Mesodermal cell (in vitro differentiated cells): Measurements from ENCODE around the gene USP22.

Experiments used
- H3K27ac ChIP-seq: 2 replicates; pipeline ENCODE4 v1.7.0; 2013; ENCODE audit warnings: mild to moderate bottlenecking, low read depth, low read length, moderate library complexity; ENCODE audit not compliant: severe bottlenecking
- H3K36me3 ChIP-seq: 2 replicates; pipeline ENCODE4 v1.7.1; 2013; ENCODE audit warnings: mild to moderate bottlenecking, low read length, moderate library complexity; ENCODE audit not compliant: control insufficient read depth, insufficient read depth
- H3K4me1 ChIP-seq: one replicate; pipeline ENCODE4 v1.7.1; 2013; ENCODE audit warnings: mild to moderate bottlenecking, low read length; ENCODE audit not compliant: insufficient read depth, control insufficient read depth, poor library complexity, severe bottlenecking
- H3K4me3 ChIP-seq: 2 replicates; pipeline ENCODE4 v1.7.0; 2013; ENCODE audit warnings: low read length, control low read depth, mild to moderate bottlenecking; ENCODE audit not compliant: insufficient read depth, poor library complexity, severe bottlenecking; ENCODE audit errors: extremely low read depth
- H3K9me3 ChIP-seq: 2 replicates; pipeline ENCODE4 v1.7.1; 2013; ENCODE audit warnings: mild to moderate bottlenecking, low read length, moderate library complexity; ENCODE audit not compliant: control insufficient read depth
- WGBS, 2 experiments: methylation state at CpG; one replicate each; pipeline ENCODE4 v1.1.5; 2013; ENCODE audit warnings: missing lambda C conversion rate in 2 of 2; ENCODE audit not compliant: insufficient coverage in 2 of 2; 5-methylcytosine and 5-hydroxymethylcytosine counted together

The USP22 gene

GRCh38 chr17:20968913-20969616, 73.7 kb downstream of the USP22 start:
- no peaks in the 10 kb centered on the region for H3K36me3 ChIP-seq
- no peaks in the 10 kb centered on the region for H3K9me3 ChIP-seq
- H3K4me1 ChIP-seq: no peaks in the 10 kb centered on the region
- no peak overlapping the region for H3K4me3 ChIP-seq
- 89 to 95% methylated on average over 5 to 7 of the region's 8 CpGs for WGBS, 2 experiments
- H3K27ac ChIP-seq: no peak overlapping the region

DNA sequence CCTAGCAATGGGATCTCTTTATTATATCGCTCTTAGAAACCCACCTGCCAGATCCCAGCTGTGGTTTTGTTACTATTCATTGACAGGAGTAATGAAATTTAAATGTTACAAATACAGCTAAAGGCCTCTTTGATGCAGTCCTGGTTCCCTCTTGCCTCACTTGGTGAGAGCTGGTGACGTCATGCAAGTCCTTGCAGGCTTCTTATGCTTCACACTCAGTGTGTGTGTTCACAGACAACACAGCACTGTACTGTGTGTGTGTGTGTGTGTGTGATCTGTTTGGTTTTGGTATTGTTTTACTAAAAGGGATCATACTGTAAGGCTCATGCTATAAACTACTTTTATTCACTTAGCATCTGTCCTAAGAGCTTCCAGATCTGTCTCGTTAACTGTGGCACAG, 75.0 kb downstream of the USP22 start:
- no peaks in the 10 kb centered on the region for H3K4me1 ChIP-seq
- no peak overlapping the region for H3K4me3 ChIP-seq
- H3K27ac ChIP-seq: no peak overlapping the region
- H3K9me3 ChIP-seq: no peaks in the 10 kb centered on the region
- H3K36me3 ChIP-seq: no peaks in the 10 kb centered on the region
- WGBS, 2 experiments: 80 to 92% methylated on average over 1 to 3 of the region's 3 CpGs

GRCh38 chr17:20966870-20967269, 75.9 kb downstream of the USP22 start:
- Histone ChIP-seq H3K4me3 (no peak overlapping the region), H3K36me3 (no peaks in the 10 kb centered on the region), H3K27ac (no peak overlapping the region), H3K4me1 (no peaks in the 10 kb centered on the region), H3K9me3 (no peaks in the 10 kb centered on the region)
- WGBS, 2 experiments: 67 to 83% methylated on average over 2 of the region's 2 CpGs

DNA sequence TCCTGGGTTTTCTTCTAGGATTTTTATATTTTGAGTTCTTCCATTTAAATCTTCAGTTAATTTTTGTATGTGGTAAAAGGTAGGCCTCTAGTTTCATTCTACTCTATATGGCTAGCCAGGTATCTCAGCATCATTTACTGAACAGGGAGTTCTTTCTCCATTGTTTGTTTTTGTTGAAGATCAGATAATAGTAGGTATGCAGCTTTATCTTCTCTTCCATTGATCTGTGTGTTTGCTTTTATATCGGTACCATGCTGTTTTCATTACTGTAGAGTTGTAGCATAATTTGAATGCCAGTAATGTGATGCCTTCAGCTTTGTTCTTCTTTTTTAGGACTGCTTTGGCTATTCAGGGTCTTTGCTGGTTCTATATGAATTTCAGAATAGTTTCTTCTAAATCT, 77.3 kb downstream of the USP22 start:
- Histone ChIP-seq H3K36me3 (no peaks in the 10 kb centered on the region), H3K4me3 (no peak overlapping the region), H3K9me3 (no peaks in the 10 kb centered on the region), H3K27ac (no peak overlapping the region), H3K4me1 (peaks cover 2% of the 10 kb centered on the region)
- 80% methylated on average over 1 of the region's 1 CpG; no CpG with 5 or more reads in 1 of the 2 experiments for WGBS, 2 experiments

DNA sequence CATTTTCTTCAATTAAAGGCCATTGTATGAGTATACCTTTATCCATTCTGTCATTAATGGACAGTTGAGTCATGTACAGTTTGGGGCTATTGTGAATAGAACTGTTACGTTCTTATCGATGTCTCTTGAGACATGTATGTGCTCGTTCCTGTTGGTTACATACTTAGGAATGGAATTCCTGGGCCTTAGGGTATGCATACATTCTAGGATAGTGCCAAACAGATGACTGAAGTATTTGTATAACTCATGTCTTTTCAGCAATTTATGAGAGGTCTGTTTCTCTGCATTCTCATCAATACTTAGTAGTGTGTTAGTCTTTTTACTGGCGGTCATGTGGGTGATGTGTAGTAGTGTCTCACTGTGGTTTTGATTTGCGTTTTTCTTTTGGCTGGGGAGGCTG, 81.2 kb downstream of the USP22 start:
- WGBS, 2 experiments: 90 to 100% methylated on average over 2 to 3 of the region's 5 CpGs
- Histone ChIP-seq H3K27ac (no peak overlapping the region), H3K4me1 (peaks cover 2% of the 10 kb centered on the region), H3K9me3 (no peaks in the 10 kb centered on the region), H3K36me3 (no peaks in the 10 kb centered on the region), H3K4me3 (no peak overlapping the region)

DNA sequence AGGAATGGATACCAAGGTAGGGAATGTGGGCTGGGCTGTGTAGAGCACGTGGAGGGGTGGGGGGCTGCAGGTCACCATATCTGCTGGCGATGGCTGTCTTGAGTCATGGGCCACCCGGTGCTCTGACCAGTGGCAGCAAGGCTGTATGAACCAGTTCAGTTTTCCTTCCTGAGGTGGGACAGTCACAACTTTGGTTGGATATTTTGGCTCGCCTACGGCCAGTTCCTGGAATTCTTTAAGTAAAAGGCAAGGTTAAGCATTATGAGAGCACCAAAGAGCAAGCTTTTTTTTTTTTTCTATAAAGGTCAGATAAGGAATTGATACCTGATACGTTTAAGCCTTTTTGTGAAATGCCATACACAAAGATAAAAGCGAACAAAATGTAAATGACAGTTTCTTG, 81.9 kb downstream of the USP22 start:
- no peak overlapping the region for H3K27ac ChIP-seq
- no peaks in the 10 kb centered on the region for H3K36me3 ChIP-seq
- no peak overlapping the region for H3K4me3 ChIP-seq
- H3K9me3 ChIP-seq: no peaks in the 10 kb centered on the region
- 90 to 95% methylated on average over 5 of the region's 7 CpGs for WGBS, 2 experiments
- peaks cover 2% of the 10 kb centered on the region for H3K4me1 ChIP-seq

- H3K36me3 ChIP-seq: no peaks in the 10 kb centered on the region
- no peak overlapping the region for H3K4me3 ChIP-seq
- H3K9me3 ChIP-seq: no peaks in the 10 kb centered on the region
- WGBS, 2 experiments: 90 to 91% methylated on average over 2 to 3 of the region's 6 CpGs
- no peak overlapping the region for H3K27ac ChIP-seq
- H3K4me1 ChIP-seq: no peaks in the 10 kb centered on the region
These were observed 87.1 kb downstream of the USP22 start for GRCh38 chr17:20955427-20956323.

GRCh38 chr17:20954794-20955193, 88.0 kb downstream of the USP22 start:
- Histone ChIP-seq H3K4me1 (no peaks in the 10 kb centered on the region), H3K27ac (no peak overlapping the region), H3K4me3 (no peak overlapping the region), H3K36me3 (no peaks in the 10 kb centered on the region), H3K9me3 (no peaks in the 10 kb centered on the region)
- WGBS, 2 experiments: 100% methylated on average over 1 of the region's 4 CpGs; no CpG with 5 or more reads in 1 of the 2 experiments

DNA sequence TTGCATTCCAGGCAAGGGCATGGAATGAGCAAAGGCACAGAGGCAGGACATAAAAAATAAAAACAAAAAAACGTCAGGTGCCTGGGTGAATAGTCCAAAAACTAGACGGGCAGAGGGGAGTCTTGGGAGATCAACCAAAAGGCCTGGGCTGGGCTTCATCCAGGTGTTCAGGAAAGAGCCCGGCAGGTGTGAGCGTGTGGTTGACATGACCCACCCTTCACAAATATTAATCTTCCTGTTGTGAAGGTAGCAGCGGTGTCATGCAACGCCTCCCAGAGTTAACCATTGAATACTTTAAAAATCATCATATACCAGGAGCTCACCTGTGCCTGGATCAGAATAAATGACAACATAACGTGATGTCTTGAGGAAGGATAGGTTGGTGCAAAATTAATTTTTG, 90.6 kb downstream of the USP22 start:
- no peak overlapping the region for H3K27ac ChIP-seq
- H3K9me3 ChIP-seq: no peaks in the 10 kb centered on the region
- H3K4me3 ChIP-seq: no peak overlapping the region
- WGBS, 2 experiments: 83 to 90% methylated on average over 3 to 4 of the region's 7 CpGs
- no peaks in the 10 kb centered on the region for H3K4me1 ChIP-seq
- no peaks in the 10 kb centered on the region for H3K36me3 ChIP-seq
